HG02938 (cell line): ENCODE measurements around the gene MRC2.

Source experiments
- ATAC-seq: cut with Tn5 transposase; IDR thresholded peaks from one replicate; pipeline ENCODE4 v1.9.1; 2021; ENCODE audit warnings: mild to moderate bottlenecking, moderate library complexity; ENCODE audit not compliant: unreplicated experiment

The MRC2 gene

DNA sequence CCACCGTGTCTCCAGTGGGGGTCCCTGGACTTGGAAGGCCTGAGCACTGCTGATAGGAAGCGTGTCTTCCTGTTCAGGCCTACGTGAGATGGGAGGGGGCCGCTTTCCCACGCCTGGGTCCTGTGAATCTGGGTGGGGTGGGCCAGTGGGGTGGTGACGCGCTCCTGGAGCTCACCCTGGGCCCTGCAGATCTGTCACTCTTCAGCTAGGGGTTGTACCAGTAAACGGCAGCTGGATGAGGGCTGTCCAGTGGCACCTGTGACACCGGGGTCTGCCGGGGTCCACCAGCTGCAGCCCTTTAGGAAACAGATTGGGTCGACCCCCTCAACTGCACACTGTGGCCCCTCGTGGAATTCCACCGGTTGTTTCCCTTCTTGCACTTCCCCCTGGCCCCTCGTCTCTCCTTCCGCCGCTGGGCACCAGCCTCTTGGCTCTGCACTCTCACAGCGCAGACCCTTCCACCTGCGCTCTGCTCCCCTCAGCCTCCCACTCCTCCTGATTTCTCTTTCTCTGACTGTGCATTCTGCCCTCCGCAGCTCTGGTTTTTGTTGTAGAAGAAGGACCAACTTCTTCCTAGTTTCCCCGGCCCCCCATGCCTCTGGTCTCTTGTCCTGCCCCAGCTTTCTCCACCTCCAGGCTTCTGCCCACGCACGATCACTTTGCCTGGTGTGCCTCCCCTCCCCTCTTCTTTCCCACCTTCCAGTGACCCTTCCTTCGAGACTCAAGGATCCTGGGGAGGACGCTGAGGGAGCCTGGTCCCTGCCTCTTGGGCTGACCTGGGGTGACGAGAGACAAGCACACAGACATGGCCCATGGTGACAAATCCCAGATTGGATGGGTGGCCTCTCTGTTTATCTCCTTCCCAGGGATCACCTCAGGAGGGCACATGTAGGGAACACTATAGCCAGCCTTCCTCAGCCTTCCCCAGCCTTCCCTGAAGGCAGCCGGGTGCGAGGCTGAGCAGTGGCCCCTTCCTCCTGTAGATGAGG lies 4.8 kb downstream of the MRC2 start:
- no peak for ATAC-seq

DNA sequence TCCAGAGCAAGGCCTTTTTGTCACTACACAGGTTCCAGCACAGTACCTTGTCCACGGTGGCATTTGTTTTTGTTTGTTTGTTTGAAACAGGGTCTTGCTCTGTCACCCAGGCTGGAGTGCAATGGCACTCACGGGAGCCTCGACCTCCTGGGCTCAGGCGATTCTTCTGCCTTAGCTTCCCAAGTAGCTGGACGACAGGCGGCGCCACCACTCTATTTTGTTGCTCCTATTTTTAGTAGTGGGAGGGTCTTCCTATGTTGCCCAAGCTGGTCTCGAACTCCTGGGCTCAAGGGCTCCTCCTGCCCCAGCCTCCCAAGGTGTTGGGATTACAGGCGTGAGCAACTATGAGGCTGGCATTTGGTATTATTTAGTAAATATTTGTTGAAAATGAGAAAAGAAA lies 10.3 kb downstream of the MRC2 start:
- no peak for ATAC-seq

DNA sequence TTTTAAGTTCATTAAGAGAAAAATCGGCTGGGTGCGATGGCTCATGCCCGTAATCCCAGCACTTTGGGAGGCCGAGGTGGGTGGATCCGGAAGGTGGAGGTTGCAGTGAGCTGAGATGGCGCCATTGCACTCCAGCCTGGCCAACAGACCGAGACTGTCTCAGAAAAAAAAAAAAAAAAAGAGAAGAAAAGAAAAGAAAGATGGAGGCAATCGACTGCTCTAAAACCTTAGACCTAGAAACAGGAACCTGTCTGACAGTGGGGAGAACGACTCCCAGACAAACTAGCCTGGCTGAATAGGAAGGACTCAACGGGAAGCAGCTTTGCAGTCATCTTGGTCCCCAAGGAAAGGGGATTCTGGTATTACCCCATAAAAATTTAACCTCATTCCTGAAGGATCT lies 13.7 kb downstream of the MRC2 start:
- ATAC-seq, result no peak

DNA sequence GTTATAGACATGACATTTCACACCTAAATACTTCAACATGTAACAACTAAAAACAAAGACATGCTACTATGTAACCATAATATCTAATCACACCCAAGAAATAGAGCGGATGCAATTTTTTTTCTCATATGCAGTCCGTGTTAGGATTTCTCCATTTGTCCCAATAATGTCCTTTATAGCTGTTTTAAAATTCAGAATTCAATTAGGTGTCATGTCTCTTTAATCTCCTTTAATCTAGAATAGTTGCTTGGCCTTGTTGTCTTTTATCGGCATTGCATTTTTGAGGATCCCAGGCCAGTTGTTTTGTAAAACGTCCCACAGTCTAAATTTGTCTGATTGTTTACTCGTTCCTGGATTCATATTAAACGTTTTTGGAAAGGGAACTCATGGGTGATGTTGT lies 14.5 kb downstream of the MRC2 start:
- no peak for ATAC-seq

DNA sequence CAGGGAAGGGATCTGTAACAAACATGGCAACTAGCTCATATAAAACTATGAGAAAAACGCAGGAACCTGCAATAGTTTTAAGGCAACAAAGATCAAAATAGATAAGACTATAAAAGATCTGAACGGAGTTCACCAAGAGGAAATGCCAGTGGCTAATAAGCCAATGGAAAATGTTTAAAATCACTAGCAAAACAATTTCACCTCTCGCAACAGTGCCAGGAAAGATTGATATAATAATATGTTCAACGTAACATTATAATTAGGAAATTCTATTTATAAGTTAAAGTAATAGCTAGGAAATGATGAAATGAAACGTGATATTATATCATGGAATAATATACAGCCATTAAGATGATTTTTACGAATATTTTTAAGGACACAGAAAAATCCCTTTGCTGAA lies 16.0 kb downstream of the MRC2 start:
- no peak for ATAC-seq

DNA sequence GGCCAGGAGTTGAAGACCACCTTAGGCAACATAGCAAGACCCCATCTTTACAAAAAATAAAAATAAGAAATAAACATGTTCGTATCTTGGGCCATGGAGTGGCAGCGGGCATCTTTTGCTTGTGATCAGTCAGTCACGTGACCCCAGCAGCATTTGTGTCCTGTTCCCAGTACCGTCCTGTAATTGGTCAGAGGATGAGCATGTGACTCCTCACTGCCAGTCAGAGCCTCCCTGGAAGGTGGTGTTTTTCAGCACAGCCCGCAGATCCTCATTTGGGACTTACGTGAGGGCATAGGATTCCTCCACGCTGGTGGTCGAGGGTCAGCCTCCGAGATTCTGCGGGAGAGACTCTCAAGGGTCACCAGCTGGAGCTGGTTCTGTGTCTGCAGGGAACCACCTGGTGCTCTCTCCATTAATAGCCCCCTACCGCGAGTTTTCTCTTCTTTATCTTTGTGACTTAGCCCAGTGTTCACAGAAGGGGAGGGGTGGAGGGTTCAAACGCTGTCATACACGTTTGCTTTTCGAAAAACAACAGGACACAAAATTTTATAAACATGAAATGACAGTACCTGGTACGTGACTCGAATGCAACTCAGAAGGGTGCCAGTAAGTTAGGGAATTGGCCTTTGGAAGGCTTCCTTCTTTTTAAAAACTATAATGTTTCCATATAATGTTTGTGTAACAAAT lies 17.2 kb downstream of the MRC2 start:
- no peak for ATAC-seq

DNA sequence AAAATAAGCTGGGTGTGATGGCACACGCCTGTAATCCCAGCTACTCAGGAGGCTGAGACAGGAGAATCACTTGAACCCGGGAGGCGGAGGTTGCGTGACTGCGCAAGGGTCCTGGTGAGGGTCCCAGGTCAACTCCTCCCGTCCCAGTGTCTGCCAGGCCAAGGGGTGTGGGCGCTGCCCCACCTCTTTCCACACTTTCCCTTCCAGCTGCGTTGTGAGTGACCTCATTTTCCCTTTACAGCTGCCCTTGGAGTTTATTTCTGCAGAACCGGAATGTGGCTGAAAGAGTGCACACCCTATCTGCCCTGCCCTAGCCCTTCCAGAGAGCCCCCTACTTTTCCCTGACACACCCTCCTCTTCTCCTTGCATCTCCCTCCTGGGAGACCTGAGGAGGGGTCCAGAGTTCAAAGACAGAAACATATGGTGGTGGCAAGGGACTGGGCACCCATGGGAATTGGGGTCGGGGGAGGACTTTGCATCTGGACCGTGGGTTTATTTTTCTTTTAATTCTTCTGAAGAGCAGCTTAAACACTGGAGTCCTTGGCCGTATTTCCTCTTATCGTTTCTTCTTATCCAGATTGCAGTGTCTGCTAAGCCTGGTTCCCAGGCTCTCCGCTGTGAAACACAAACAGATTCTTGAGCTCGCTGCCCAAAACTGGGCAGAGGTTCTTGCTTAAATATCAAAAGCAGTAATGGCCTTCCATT lies 20.9 kb downstream of the MRC2 start:
- ATAC-seq, result no peak

DNA sequence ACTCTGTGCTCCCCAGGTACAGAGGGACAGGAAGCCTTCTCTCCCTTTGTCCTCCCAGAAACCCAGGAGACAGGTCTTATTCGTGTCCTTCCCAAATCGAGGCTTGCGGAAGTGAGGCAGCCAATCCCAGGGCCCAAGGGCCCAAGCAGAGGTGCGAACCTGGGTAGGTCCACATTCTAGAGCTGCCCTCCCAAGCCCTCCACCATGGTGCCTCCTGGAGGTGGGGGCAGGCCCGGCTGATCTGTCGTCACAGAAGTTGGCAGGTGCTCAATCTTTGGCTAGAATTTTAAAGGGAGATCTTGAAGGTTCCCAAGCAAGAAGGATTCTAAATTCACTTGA lies 21.5 kb downstream of the MRC2 start:
- no peak for ATAC-seq

DNA sequence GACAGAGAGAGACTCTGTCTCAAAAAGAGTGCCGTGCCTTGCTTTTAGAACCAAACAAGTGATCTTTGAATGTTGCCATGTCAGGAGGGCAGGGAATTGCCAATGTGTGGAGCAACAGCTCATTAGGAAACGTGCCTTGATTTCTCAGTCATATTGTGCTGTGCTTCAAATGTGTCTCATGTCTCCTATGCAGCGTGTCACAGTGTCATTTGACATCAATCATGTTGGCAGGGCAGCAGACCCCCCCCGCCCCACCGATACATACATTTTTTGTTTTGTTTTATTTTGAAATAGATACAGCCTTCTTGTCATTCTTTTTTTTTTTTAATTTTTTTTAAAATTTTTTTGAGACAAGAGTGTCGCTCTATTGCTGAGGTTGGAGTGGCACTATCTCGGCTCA lies 22.1 kb downstream of the MRC2 start:
- ATAC-seq, result no peak

DNA sequence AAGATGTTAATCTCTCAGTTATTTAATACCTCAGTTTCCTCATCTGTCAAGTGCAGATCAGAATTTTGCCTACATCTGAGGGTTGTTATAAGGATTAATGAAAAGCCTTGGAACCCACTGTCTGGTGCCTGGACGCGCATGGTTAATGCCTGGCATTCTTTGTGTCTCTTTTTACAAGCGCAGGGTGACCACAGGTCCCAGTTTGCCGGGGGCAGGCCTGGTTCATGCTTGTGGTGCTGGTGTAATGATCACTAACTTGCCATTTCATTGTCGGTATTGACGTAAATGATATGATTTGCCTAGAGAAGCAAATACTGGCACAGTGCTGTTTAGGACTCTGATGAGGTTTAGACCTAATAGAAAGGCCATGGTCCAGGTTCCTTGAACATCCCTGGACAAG lies 23.1 kb downstream of the MRC2 start:
- no peak for ATAC-seq

DNA sequence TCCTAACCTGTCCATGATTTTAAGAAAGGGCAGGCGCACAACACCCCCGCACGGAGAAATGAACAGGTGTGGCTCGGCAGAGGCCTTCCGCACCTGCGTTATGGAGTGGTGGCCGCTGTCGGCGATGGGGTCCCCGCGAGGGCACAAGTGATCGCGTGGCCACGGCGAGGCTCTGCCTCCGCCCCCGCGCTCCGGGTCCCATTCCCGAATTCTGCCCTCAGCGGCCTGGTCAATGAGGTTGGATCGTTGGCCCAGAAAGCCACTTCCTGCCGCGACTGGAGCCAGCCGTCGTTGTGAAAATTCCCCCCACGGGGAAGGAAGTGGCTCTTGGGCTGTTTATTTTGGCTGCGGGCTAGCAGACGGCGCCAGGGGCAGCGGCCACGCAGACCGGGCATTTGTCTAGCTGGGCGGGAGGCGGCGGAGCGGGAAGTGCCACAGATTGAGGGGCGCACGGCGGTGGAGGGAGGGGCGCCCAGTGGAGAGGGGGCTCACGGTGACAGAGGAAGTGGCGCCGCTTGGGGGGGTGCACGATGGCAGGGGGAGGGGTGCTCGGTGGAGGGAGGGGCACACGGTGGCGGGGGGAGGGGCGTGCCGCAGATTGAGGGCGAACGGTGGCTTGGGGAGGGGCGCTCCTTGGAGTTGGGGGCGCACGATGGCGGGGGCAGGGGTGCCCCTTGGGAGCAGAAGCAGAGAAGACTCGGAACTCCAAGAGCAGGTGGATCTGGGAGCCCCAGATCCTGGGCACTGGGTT lies 25.0 kb downstream of the MRC2 start:
- no peak for ATAC-seq

DNA sequence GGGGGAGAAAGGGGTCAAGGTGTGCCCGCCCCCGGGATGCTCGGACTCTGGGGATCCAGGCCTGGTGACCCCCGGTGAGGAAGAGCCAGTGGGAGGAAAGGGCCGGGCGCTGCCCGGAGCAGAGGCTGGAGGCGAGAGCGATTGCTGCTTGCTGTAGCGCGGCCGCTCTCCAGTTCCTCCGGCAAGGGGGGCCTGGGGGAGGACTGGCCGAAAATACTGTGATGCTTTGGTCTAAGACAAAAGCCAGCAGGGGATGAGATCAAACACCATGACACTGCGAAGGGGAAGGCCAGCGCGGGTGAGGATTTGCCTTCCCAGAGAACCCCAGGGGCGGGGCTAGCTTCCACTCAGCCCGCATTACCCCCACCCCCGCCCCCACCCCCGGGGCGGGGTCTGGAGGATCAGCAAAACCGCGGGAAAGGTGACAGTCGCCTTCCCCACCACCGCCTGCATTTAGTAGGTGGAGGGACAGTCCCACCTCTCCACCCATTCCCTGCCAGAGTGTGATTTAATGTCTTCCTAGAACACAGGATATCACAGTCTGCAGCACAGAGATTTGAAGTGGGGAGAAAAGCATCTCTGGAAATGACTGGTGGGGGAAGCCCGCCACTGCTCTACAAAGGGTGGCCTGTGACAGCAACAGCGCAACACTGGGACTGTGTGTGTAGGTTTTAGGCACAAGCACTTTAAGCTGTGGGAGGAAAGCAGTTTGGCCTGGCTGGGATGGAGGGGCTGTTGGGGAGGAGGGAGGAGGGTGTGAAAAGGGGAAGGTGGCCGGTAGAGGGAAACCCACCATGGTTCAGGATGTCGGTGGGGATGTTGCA lies 25.7 kb downstream of the MRC2 start:
- peak; percentile 84 for ATAC-seq

DNA sequence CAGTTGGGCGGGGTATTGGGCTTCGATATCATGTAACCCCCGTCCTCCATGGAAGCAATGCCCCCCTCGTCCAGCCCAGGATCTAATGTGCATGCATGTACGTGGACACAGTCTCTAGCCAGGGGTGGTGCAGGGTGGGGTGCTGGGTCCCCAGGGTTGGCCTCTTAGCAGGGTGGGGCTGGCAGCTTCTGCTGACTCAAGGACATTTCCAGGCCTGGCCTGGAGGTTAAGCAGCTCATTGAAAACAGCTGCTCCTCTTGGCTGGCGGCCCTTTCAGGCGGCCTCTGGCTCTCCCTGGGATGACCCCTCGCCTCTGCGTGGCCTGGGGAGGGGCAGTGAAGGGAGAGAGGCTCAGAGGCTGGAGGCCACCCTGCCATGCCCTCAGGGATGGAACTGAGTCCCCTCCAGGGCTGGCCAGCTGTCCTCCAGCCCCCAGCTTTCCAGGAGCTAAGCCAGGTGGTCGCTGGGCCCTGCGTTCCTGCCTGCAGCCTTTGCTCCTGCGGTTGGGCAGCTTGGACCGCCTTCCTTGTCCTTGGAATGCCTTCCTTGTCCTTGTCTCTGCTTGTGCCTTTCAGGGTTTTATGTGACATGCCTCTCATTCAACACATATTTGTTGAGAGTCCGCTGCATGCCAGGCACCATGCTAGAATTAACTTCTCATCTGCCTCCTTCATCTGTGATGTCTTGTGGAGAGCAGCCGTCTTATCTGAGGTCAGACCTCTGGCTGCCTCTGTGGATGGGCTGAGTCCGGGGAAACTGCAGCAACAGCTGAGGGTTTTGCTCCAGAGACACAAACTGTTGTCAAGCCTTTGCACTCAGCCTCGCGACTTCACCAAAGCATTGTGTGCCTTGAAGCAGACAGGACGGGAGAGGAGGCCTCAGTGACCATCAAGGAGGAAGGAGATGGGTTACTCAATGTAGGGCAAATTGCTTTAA lies 26.6 kb downstream of the MRC2 start:
- ATAC-seq, result no peak

DNA sequence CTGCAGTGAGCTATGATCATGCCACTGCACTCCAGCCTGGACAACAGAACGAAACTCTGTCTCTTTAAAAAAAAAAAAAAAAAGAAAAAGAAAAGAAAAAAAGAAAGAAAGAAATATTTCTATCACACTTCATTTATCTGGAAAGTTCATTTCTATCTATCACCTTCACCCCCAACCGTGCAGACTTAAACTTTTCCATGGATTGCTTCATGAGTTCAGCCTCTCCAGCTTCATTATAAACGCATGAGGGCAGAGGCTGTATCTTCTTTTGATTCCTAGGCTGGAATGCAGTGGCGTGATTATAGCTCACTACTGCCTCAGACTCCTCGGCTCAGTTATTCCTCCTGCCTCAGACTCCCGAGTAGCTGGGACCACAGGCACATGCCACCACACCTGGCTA lies 28.2 kb downstream of the MRC2 start:
- no peak for ATAC-seq

DNA sequence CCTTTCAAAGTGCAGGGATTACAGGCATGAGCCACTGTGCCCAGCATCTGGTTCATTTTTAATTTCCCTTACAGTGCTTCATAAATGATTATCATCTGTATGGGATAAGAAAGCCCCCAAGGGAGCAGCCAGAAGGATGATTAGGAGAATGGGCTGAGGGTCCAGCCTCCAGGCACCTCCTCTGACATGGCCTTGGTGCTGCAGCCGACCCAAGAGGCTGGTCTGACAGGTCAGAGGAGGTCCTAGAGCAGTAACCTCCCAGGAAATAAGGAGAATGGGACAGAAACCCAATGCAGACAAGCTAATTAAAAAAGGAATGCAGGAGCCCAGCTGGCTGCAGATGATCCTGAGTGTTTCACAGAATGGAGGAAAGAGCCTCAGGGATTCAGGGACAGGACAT lies 29.0 kb downstream of the MRC2 start:
- ATAC-seq, result no peak

DNA sequence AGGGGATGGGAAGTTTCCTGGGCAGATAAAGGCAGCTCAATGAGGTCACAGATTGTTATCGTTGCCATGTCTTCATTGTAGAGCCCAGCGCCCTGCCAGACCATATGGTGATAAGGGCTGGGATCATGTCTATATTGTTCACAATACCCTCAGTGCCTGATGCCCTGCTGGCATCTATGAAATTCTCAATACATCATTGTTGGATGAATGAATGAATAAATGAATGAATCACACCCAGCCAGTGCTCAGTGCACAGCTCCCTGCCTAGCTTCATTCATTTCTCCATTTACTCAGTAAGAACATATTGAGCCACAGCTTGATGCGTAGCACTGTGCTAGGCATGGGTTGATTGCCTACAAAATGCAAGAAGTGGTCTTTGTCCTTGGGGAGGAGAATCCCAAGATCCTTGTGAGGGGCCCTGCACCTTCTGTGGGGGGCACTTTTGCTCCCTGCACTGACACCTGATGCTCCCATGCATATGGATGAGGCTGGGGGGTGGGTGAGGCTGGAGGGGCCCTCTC lies 29.7 kb downstream of the MRC2 start:
- ATAC-seq, result no peak

DNA sequence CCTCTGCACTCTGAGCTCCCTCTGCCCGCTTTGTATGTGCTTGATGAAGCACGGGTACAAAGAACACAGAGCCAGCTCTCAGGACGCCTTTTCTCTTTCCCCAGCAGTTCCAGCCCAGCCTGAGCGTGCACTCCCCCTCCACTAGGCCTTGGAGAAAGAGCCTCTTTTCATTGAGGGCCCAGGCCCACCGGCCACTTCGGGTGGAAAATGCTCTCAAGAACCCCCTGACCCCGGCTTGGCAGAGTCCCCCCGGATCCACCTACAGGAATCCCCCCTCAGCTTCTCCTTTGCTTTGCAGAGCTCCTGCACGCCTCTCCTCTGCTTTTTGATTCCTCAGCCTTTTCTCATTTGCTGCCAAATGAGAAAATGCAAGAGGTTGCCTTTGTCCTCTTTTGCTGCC lies 30.2 kb downstream of the MRC2 start:
- ATAC-seq, result no peak

DNA sequence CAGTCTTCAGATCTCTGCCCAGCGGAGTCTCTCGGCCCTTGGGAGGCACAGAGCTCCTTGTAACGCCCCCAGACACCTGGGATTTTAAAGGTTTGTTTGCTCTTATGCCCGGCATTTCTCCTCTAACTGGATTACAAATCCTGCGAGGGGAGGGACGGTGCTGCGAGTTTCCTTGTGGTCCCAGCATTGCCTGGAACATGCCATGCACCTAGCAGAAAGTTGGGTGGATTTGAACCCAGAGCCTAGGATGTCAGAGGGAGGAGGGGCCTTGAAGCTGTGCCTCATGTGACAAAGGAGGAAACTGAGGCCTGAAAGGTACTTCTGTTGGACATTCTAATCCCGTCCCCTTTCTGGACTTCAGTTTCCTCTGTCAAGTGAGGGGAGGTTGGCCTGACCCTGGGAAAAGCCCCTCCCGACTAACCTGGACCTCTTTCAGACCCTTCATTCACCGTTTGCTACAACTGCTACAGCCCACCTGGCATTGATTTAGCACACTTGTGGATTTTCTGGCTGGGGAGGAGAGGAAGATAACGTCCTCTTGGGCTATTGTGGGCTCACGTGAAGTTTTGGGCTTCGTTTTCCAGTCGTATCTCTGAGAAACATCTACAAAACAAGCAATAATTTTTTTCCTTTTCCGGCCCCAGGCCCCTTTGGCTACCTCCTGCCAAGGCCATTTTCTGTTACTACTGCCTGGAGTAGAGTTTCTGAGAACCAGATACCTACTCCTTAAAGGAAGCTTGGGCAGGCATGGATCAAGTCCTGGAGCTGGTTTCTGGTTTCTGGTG lies 30.9 kb downstream of the MRC2 start:
- ATAC-seq, result no peak
